Fibroblast of skin of abdomen (primary cell): ENCODE measurements around the gene HECTD4.
"Not testable (repeated sequence)": the region's sequence is repeated elsewhere in the genome, so short reads cannot be mapped to it uniquely, and the experiment has no call there.

ENCODE experiments used
- DNase-seq: peaks from one replicate; pipeline ENCODE4 v3.0.0-alpha.2; 2013

HECTD4 gene

GRCh38 chr12:112266473-112266872 lies 115.8 kb downstream of the HECTD4 start:
- no peak for DNase-seq

- no peak for DNase-seq
Observed at GRCh38 chr12:112261559-112261958, 120.7 kb downstream of the HECTD4 start.

- DNase-seq: no peak
Observed at GRCh38 chr12:112258926-112259325, 123.3 kb downstream of the HECTD4 start.

- DNase-seq: no peak
Observed at GRCh38 chr12:112256780-112257179, 125.5 kb downstream of the HECTD4 start.

- DNase-seq: no peak
Observed at GRCh38 chr12:112252184-112252583, 130.0 kb downstream of the HECTD4 start.

- not testable (repeated sequence) for DNase-seq
Observed at GRCh38 chr12:112244902-112245301, 137.3 kb downstream of the HECTD4 start.

- no peak for DNase-seq
Observed at GRCh38 chr12:112243255-112244110, 138.7 kb downstream of the HECTD4 start.

- DNase-seq: no peak
Observed at GRCh38 chr12:112241176-112241575, 141.1 kb downstream of the HECTD4 start.

- no peak for DNase-seq
Observed at GRCh38 chr12:112239881-112240280, 142.3 kb downstream of the HECTD4 start.

GRCh38 chr12:112239020-112239419 lies 143.2 kb downstream of the HECTD4 start:
- no peak for DNase-seq

- no peak for DNase-seq
Observed at GRCh38 chr12:112238441-112238840, 143.8 kb downstream of the HECTD4 start.

GRCh38 chr12:112236786-112237185 lies 145.4 kb downstream of the HECTD4 start:
- DNase-seq: no peak

- peak; percentile 24 for DNase-seq
Observed at GRCh38 chr12:112236386-112236785, 145.8 kb downstream of the HECTD4 start.

GRCh38 chr12:112234303-112234702 lies 147.9 kb downstream of the HECTD4 start:
- no peak for DNase-seq

- no peak for DNase-seq
Observed at GRCh38 chr12:112233242-112233641, 149.0 kb downstream of the HECTD4 start.

GRCh38 chr12:112230136-112230535 lies 152.1 kb downstream of the HECTD4 start:
- DNase-seq: no peak

GRCh38 chr12:112226768-112227167 lies 155.5 kb downstream of the HECTD4 start:
- no peak for DNase-seq

GRCh38 chr12:112220628-112221027 lies 161.6 kb downstream of the HECTD4 start:
- DNase-seq: not testable (repeated sequence)

- no peak for DNase-seq
Observed at GRCh38 chr12:112219195-112219594, 163.0 kb downstream of the HECTD4 start.

GRCh38 chr12:112218150-112218549 lies 164.1 kb downstream of the HECTD4 start:
- peak; percentile 8 for DNase-seq

- DNase-seq: no peak
Observed at GRCh38 chr12:112217647-112218046, 164.6 kb downstream of the HECTD4 start.

- no peak for DNase-seq
Observed at GRCh38 chr12:112216223-112216622, 166.0 kb downstream of the HECTD4 start.

- DNase-seq: no peak
Observed at GRCh38 chr12:112214064-112214463, 168.2 kb downstream of the HECTD4 start.

GRCh38 chr12:112208301-112208910 lies 173.8 kb downstream of the HECTD4 start:
- no peak for DNase-seq
